Esophagus squamous epithelium (tissue), 4 donors: Measurements from ENCODE around the gene TSPAN15.

Experiments
- CTCF ChIP-seq, 6 experiments: fragments of 450-650 bp in 4 of 6; fragments of 200-600 bp in 2 of 6; sonication (generic) in 2 of 6; IDR thresholded peaks; one replicate each; pipeline ENCODE4 v1.5.1; 2016 to 2019; ENCODE audit warnings: antibody characterized with exemption in 6 of 6, mild to moderate bottlenecking in 4 of 6, moderate library complexity in 4 of 6
- POLR2A ChIP-seq, 4 donors: fragments of 450-650 bp; IDR thresholded peaks; one replicate each; pipeline ENCODE4 v1.6.1; 2017; ENCODE audit warnings: antibody characterized with exemption in 4 of 4, mild to moderate bottlenecking in 4 of 4, moderate library complexity in 3 of 4

DNA sequence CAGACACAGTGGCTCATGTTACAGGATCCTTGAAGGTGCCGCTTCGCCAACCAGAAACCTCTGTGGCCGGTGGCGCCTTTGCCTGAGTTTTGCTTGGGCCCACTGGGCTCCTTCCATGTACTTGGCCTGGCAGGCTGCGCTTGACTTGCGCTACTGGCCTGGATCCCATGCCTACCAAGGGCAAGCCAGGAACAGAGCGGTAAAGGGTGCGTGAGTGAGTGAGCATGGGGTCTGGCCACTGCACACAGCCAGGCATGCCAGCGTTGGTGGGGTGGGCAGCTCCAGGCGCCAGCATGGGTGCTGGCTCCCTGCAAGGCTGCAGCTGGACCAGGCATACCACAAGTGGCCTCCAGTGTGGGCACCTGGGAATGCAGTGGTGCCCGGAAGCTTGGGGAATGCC, 16.3 kb upstream of the TSPAN15 start:
- TF ChIP-seq CTCF (IDR thresholded peaks at IDR 0.05) (no peak), POLR2A (IDR thresholded peaks at IDR 0.05) (no peak)
